Measurements from ENCODE around the gene MRPS10. TPM values are rescaled to one million over a fixed set of nuclear protein-coding genes. Genes with fewer than 3 reads are reported as not detected.

Gene MRPS10
- total and polyA plus RNA-seq, 2 donors (not counting 3 experiments of a cell fraction or from before 2014, with no cell fraction given), result 23.2 to 37.7 TPM

DNA sequence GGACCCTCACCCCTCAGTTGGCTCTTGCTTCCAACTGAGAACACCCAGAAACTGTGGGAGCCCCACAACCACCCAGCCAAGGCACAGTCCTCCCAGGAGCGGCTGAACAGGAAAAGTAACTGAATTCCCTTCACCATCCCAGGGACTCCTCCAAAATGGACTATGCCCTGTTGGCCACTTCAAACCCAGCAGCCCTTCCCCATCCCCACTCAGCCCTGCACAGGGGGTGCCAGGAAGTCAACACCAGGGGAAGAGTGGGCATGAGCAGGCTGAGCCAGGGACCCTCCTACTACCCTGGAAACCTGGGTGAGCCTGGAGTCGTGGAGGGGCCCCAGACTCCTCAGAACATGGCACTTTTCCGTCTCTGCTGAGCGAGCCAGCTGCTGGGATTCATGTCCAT lies 33.2 kb downstream of the MRPS10 start:
- POLR2A ChIA-PET, result no interaction called here
- dilution Hi-C loops (cut with MboI; ENCODE audit: extremely low pct_ligation_motif_present, low sequenced_read_pairs), result no loop called here

More for the DNA sequence above, 33.2 kb downstream of the MRPS10 start:
- Histone ChIP-seq H3K36me3 (ENCODE audit: control insufficient read depth in 2 of 2, extremely low read depth in 1 of 2, insufficient read depth in 2 of 2, low read length in 2 of 2) (no peaks in the 10 kb centered on the region), H3K27ac (ENCODE audit: insufficient read depth, low read depth, low read length) (no peak overlapping the region), H2AFZ (ENCODE audit: low read depth, low read length) (no peak overlapping the region), H3K4me1 (ENCODE audit: control insufficient read depth, extremely low read depth, insufficient read depth, low read length) (no peaks in the 10 kb centered on the region), H3K9ac (replicated peaks; ENCODE audit: extremely low read depth, insufficient read depth, low read length) (no peak overlapping the region), H3K9me1 (replicated peaks; ENCODE audit: control insufficient read depth, extremely low read depth, insufficient read depth, low read length) (no peaks in the 10 kb centered on the region), H3K4me2 (ENCODE audit: insufficient read depth, low read length) (no peak overlapping the region), H3K79me2 (ENCODE audit: control insufficient read depth, insufficient read depth, low read length) (no peaks in the 10 kb centered on the region), H3K4me3 (replicated peaks in 1 of 3; ENCODE audit: insufficient read depth in 1 of 3, low read depth in 1 of 3, low read length in 3 of 3) (no peak overlapping the region), H3K27me3 (ENCODE audit: control insufficient read depth in 2 of 2, insufficient read depth in 2 of 2, low read length in 2 of 2) (peaks cover 2 to 8% of the 10 kb centered on the region in 2 experiments), H4K20me1 (replicated peaks; ENCODE audit: control insufficient read depth, extremely low read depth, insufficient read depth, low read length) (no peaks in the 10 kb centered on the region), H3K9me3 (replicated peaks; ENCODE audit: control insufficient read depth, insufficient read depth, low read length) (no peaks in the 10 kb centered on the region)
- TF ChIP-seq GATA2 (IDR thresholded peaks at IDR 0.05; ENCODE audit: insufficient read depth, insufficient read length, low read depth, low read length) (no peak), EZH2 (IDR thresholded peaks at IDR 0.05; ENCODE audit: borderline replicate concordance, low read depth, low read length, severe bottlenecking) (no peak), MYC (IDR thresholded peaks at IDR 0.05; ENCODE audit: low read depth, low read length) (no peak), FOS (IDR thresholded peaks at IDR 0.05; ENCODE audit: borderline replicate concordance, insufficient read depth, low read length) (no peak), JUN (IDR thresholded peaks at IDR 0.05; ENCODE audit: borderline replicate concordance, insufficient read depth, insufficient read length, low read depth) (no peak), POLR2AphosphoS5 (IDR thresholded peaks at IDR 0.05; ENCODE audit: insufficient read depth, low read depth, low read length) (no peak), POLR2A (IDR thresholded peaks at IDR 0.05; ENCODE audit: low read depth, low read length) (no peak)
- TF ChIP-seq, protein P1, sequence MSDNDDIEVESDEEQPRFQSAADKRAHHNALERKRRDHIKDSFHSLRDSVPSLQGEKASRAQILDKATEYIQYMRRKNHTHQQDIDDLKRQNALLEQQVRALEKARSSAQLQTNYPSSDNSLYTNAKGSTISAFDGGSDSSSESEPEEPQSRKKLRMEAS (IDR thresholded peaks at IDR 0.05; ENCODE audit: insufficient read depth, insufficient read length), result no peak
- TF ChIP-seq, protein P2, sequence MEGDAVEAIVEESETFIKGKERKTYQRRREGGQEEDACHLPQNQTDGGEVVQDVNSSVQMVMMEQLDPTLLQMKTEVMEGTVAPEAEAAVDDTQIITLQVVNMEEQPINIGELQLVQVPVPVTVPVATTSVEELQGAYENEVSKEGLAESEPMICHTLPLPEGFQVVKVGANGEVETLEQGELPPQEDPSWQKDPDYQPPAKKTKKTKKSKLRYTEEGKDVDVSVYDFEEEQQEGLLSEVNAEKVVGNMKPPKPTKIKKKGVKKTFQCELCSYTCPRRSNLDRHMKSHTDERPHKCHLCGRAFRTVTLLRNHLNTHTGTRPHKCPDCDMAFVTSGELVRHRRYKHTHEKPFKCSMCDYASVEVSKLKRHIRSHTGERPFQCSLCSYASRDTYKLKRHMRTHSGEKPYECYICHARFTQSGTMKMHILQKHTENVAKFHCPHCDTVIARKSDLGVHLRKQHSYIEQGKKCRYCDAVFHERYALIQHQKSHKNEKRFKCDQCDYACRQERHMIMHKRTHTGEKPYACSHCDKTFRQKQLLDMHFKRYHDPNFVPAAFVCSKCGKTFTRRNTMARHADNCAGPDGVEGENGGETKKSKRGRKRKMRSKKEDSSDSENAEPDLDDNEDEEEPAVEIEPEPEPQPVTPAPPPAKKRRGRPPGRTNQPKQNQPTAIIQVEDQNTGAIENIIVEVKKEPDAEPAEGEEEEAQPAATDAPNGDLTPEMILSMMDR (IDR thresholded peaks at IDR 0.05; ENCODE audit: extremely low read depth in 1 of 2, insufficient read depth in 1 of 2, low read depth in 1 of 2, low read length in 2 of 2), result no peak
- intact Hi-C loops (cut with micrococcal nuclease), result no loop called here
- FAIRE-seq (no peak), DNase-seq (ENCODE audit: low read depth, low spot score) (no peak)
- CTCF ChIA-PET, result interaction anchor here (1.2 to 1.8 kb wide), 2 partner anchors 9 to 20 kb away, joined by 3 to 5 read pairs; no protein-coding TSS in a partner anchor
- no TSS peak for BruUV-seq (replicated peaks)
